ENCODE results near the gene OMD. TPM values are rescaled to one million over a fixed set of nuclear protein-coding genes. Genes with fewer than 3 reads are reported as not detected.

Gene OMD
- total RNA-seq, 2 experiments from 2014 or later: not detected

- intact Hi-C loops (cut with micrococcal nuclease; ENCODE audit: unreplicated experiment): no loop called here
Measured at GRCh38 chr9:92385953-92386352, 38.3 kb downstream of the OMD start.

GRCh38 chr9:92385477-92385876 lies 38.8 kb downstream of the OMD start:
- POLR2A ChIA-PET: no interaction called here
- TF ChIP-seq CTCF (conservative IDR thresholded peaks at IDR 0.05; ENCODE audit: low read length) (no peak), EZH2phosphoT487 (IDR thresholded peaks at IDR 0.05; ENCODE audit: borderline replicate concordance, low read depth, low read length) (no peak)
- CTCF ChIA-PET (ENCODE audit: unreplicated experiment): no interaction called here

More at GRCh38 chr9:92385953-92386352, 38.3 kb downstream of the OMD start:
- TF ChIP-seq CTCF (conservative IDR thresholded peaks at IDR 0.05; ENCODE audit: low read length) (no peak), EZH2phosphoT487 (IDR thresholded peaks at IDR 0.05; ENCODE audit: borderline replicate concordance, low read depth, low read length) (no peak)
- no peaks in the 10 kb centered on the region for H3K79me2 ChIP-seq (ENCODE audit: insufficient read depth, low read depth, low read length)
- peaks cover 8% of the 10 kb centered on the region for H3K36me3 ChIP-seq (ENCODE audit: insufficient read depth, low read length)
- H3K9me3 ChIP-seq (ENCODE audit: low read length): no peaks in the 10 kb centered on the region
- ChIA-PET POLR2A (interaction anchor here (0.6 to 1.7 kb wide), 2 partner anchors 9 to 52 kb away, joined by 4 to 6 read pairs; no protein-coding TSS in a partner anchor), CTCF (ENCODE audit: unreplicated experiment) (no interaction called here)
- no peak overlapping the region for H3K4me2 ChIP-seq (ENCODE audit: low read length)
- no peak overlapping the region for H3K27ac ChIP-seq (ENCODE audit: low read depth, low read length, poor library complexity, severe bottlenecking)
- H4K20me1 ChIP-seq (ENCODE audit: insufficient read depth, low read length): no peaks in the 10 kb centered on the region
- DNase-seq (ENCODE audit: low spot score): no peak
- H3K9me2 ChIP-seq (ENCODE audit: insufficient read depth, low read length): no peaks in the 10 kb centered on the region
- H3K4me1 ChIP-seq (ENCODE audit: insufficient read depth, low read length, poor library complexity, severe bottlenecking): no peaks in the 10 kb centered on the region
- H2AFZ ChIP-seq (ENCODE audit: low read length): no peak overlapping the region
- BruUV-seq (replicated peaks): no TSS peak
- H3K4me3 ChIP-seq (ENCODE audit: low read depth, low read length, poor library complexity, severe bottlenecking): no peak overlapping the region

GRCh38 chr9:92385001-92385400 lies 39.3 kb downstream of the OMD start:
- BruUV-seq (replicated peaks): no TSS peak
- TF ChIP-seq CTCF (conservative IDR thresholded peaks at IDR 0.05; ENCODE audit: low read length) (no peak), EZH2phosphoT487 (IDR thresholded peaks at IDR 0.05; ENCODE audit: borderline replicate concordance, low read depth, low read length) (no peak)
- H3K9me2 ChIP-seq (ENCODE audit: insufficient read depth, low read length): no peaks in the 10 kb centered on the region
- intact Hi-C loops (cut with micrococcal nuclease; ENCODE audit: unreplicated experiment): no loop called here
- no peak for DNase-seq (ENCODE audit: low spot score)
- H3K4me2 ChIP-seq (ENCODE audit: low read length): no peak overlapping the region
- ChIA-PET POLR2A (no interaction called here), CTCF (ENCODE audit: unreplicated experiment) (no interaction called here)
- H4K20me1 ChIP-seq (ENCODE audit: insufficient read depth, low read length): no peaks in the 10 kb centered on the region
- H3K9me3 ChIP-seq (ENCODE audit: low read length): no peaks in the 10 kb centered on the region
- no peaks in the 10 kb centered on the region for H3K4me1 ChIP-seq (ENCODE audit: insufficient read depth, low read length, poor library complexity, severe bottlenecking)
- H3K27ac ChIP-seq (ENCODE audit: low read depth, low read length, poor library complexity, severe bottlenecking): no peak overlapping the region
- no peaks in the 10 kb centered on the region for H3K79me2 ChIP-seq (ENCODE audit: insufficient read depth, low read depth, low read length)
- no peak overlapping the region for H3K4me3 ChIP-seq (ENCODE audit: low read depth, low read length, poor library complexity, severe bottlenecking)
- no peak overlapping the region for H2AFZ ChIP-seq (ENCODE audit: low read length)
- H3K36me3 ChIP-seq (ENCODE audit: insufficient read depth, low read length): peaks cover 18% of the 10 kb centered on the region

More at GRCh38 chr9:92385477-92385876, 38.8 kb downstream of the OMD start:
- Histone ChIP-seq H3K27ac (ENCODE audit: low read depth, low read length, poor library complexity, severe bottlenecking) (no peak overlapping the region), H4K20me1 (ENCODE audit: insufficient read depth, low read length) (no peaks in the 10 kb centered on the region), H3K9me2 (ENCODE audit: insufficient read depth, low read length) (no peaks in the 10 kb centered on the region), H3K79me2 (ENCODE audit: insufficient read depth, low read depth, low read length) (no peaks in the 10 kb centered on the region), H2AFZ (ENCODE audit: low read length) (no peak overlapping the region), H3K4me1 (ENCODE audit: insufficient read depth, low read length, poor library complexity, severe bottlenecking) (no peaks in the 10 kb centered on the region), H3K9me3 (ENCODE audit: low read length) (no peaks in the 10 kb centered on the region), H3K4me3 (ENCODE audit: low read depth, low read length, poor library complexity, severe bottlenecking) (no peak overlapping the region), H3K36me3 (ENCODE audit: insufficient read depth, low read length) (peaks cover 13% of the 10 kb centered on the region), H3K4me2 (ENCODE audit: low read length) (no peak overlapping the region)
- DNase-seq (ENCODE audit: low spot score): no peak
- intact Hi-C loops (cut with micrococcal nuclease; ENCODE audit: unreplicated experiment): no loop called here
- no TSS peak for BruUV-seq (replicated peaks)

All from OCI-LY7 (cell line).